Keratinocyte (primary cell): Measurements from ENCODE around the gene ANKRD39. TPM values are rescaled to one million over a fixed set of nuclear protein-coding genes. Genes with fewer than 3 reads are reported as not detected.

Experiments used
- DNase-seq: peaks from one replicate; pipeline ENCODE4 v3.0.0-alpha.2; 2011; ENCODE audit warnings: low read depth, missing footprints, low spot score
- FAIRE-seq: peaks from 2 replicates; lab custom pipeline; 2011; peaks lifted over from hg19 to GRCh38; lab: Jason Lieb, UNC
- H2AFZ ChIP-seq: 2 replicates; pipeline ENCODE4 v1.6.0; 2012; ENCODE audit warnings: low read length, control low read depth, inconsistent platforms; ENCODE audit not compliant: control insufficient read depth
- H3K27ac ChIP-seq: 2 replicates; pipeline ENCODE4 v1.5.1; 2011; ENCODE audit warnings: low read length; ENCODE audit not compliant: control insufficient read depth, insufficient read depth
- H3K27me3 ChIP-seq: 3 replicates; pipeline ENCODE4 v1.6.0; 2011; ENCODE audit warnings: low read length; ENCODE audit not compliant: control insufficient read depth, insufficient read depth; ENCODE audit errors: extremely low read depth
- H3K36me3 ChIP-seq, 2 experiments: 2 replicates in 1 of 2; 3 replicates in 1 of 2; pipeline ENCODE4 v1.5.1; 2011; ENCODE audit warnings: low read length in 2 of 2, mild to moderate bottlenecking in 1 of 2; ENCODE audit not compliant: control insufficient read depth in 2 of 2, insufficient read depth in 2 of 2; ENCODE audit errors: extremely low read depth in 1 of 2
- H3K4me1 ChIP-seq: 3 replicates; pipeline ENCODE4 v1.5.1; 2011; ENCODE audit warnings: low read length; ENCODE audit not compliant: control insufficient read depth, insufficient read depth; ENCODE audit errors: extremely low read depth
- H3K4me2 ChIP-seq: 3 replicates; pipeline ENCODE4 v1.6.0; 2011; ENCODE audit warnings: low read depth, low read length; ENCODE audit not compliant: control insufficient read depth, insufficient read depth; ENCODE audit errors: extremely low read depth
- H3K4me3 ChIP-seq, 3 experiments: fragments of 200-600 bp in 1 of 3; sonication (generic) in 1 of 3; 2 replicates in 2 of 3; 3 replicates in 1 of 3; pipeline ENCODE4 v1.5.1; 2011 to 2016; ENCODE audit warnings: low read length in 3 of 3, mild to moderate bottlenecking in 3 of 3, control low read depth in 2 of 3, inconsistent platforms in 1 of 3, low read depth in 1 of 3, mixed read lengths in 1 of 3, mixed run types in 1 of 3, moderate library complexity in 1 of 3; ENCODE audit not compliant: control insufficient read depth in 2 of 3, insufficient read depth in 2 of 3; ENCODE audit errors: extremely low read depth in 1 of 3
- H3K79me2 ChIP-seq: 2 replicates; pipeline ENCODE4 v1.6.0; 2012; ENCODE audit warnings: low read length; ENCODE audit not compliant: control insufficient read depth, insufficient read depth
- H3K9ac ChIP-seq: 3 replicates; pipeline ENCODE4 v1.6.0; 2011; ENCODE audit warnings: low read length; ENCODE audit not compliant: control insufficient read depth, insufficient read depth; ENCODE audit errors: extremely low read depth
- H3K9me1 ChIP-seq: 3 replicates; pipeline ENCODE4 v1.6.0; 2011; ENCODE audit warnings: low read length; ENCODE audit not compliant: control insufficient read depth, insufficient read depth; ENCODE audit errors: extremely low read depth
- H3K9me3 ChIP-seq: 2 replicates; pipeline ENCODE4 v1.5.1; 2012; ENCODE audit warnings: low read depth, low read length; ENCODE audit not compliant: control insufficient read depth
- H4K20me1 ChIP-seq: 3 replicates; pipeline ENCODE4 v1.6.0; 2011; ENCODE audit warnings: low read length; ENCODE audit not compliant: control insufficient read depth, insufficient read depth; ENCODE audit errors: extremely low read depth
- EZH2 ChIP-seq: IDR thresholded peaks from one replicate; pipeline ENCODE4 v1.6.1; 2012; ENCODE audit warnings: inconsistent platforms, mild to moderate bottlenecking, low read length, moderate library complexity
- dilution Hi-C: fragments of 300-500 bp; cut with MboI; formaldehyde crosslinking; loops from one replicate; pipeline ENCODE4 v1.7.0; 2020; ENCODE audit warnings: low sequenced_read_pairs; ENCODE audit not compliant: extremely low pct_ligation_motif_present
- polyA plus RNA-seq, 5 experiments: library from polyadenylated mRNA; depleted of rRNA in 3 of 5; stranded (reverse) in 3 of 5; stranded (forward) in 1 of 5; unstranded in 1 of 5; fragments of >200 nt; gene quantifications; 1 replicate in 1 of 5; 2 replicates in 3 of 5; 3 replicates in 1 of 5; pipeline versions ENCODE4 v1.2.1 to v1.2.3, GENCODE V29; 2011 to 2012; ENCODE audit warnings: missing spikeins in 2 of 5, low read depth in 1 of 5, low replicate concordance in 1 of 5
- TF ChIP-seq, protein P1 (sequence below), 3 experiments: IDR thresholded peaks in 1 of 3; conservative IDR thresholded peaks in 1 of 3; optimal IDR thresholded peaks in 1 of 3; 2 replicates in 2 of 3; 3 replicates in 1 of 3; pipeline versions ENCODE3 to v1.5.1; 2011; ENCODE audit warnings: low read length in 3 of 3, mild to moderate bottlenecking in 3 of 3, moderate library complexity in 2 of 3, control low read depth in 1 of 3, inconsistent platforms in 1 of 3; ENCODE audit not compliant: insufficient read depth in 2 of 3; ENCODE audit errors: extremely low read depth in 1 of 3

Gene ANKRD39
- polyA plus RNA-seq, 1 donor (not counting 4 experiments of a cell fraction or from before 2014, with no cell fraction given) = 7.2 TPM

DNA sequence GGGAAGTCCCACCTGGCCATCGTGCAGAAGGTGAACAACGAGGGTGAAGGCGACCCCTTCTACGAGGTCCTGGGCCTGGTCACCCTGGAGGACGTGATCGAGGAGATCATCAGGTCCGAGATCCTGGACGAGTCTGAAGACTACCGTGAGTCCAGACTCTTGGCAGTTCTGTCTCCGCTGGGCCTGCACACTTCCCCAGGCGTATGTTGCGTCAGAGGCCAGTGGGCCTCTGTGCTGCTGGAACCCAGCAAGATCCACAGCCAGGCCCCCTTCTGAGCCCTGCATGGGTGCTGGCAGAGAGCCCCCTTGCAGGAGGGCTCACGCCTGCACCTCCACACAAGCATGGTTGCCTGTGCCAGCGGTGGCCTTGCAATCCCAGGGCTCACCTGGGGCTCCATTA, 32.8 kb downstream of the ANKRD39 start:
- Histone ChIP-seq H3K4me2 (no peak overlapping the region), H4K20me1 (no peaks in the 10 kb centered on the region), H3K27ac (no peak overlapping the region), H3K9me3 (no peaks in the 10 kb centered on the region), H3K79me2 (no peaks in the 10 kb centered on the region), H3K36me3 (peaks cover 6 to 9% of the 10 kb centered on the region in 2 experiments), H3K4me1 (no peaks in the 10 kb centered on the region), H3K4me3 (no peak overlapping the region), H3K9me1 (no peaks in the 10 kb centered on the region), H2AFZ (no peak overlapping the region), H3K9ac (no peak overlapping the region), H3K27me3 (no peaks in the 10 kb centered on the region)
- FAIRE-seq (no peak), DNase-seq (no peak)
- no peak for TF ChIP-seq EZH2
- dilution Hi-C loops = no loop called here

GRCh38 chr2:96824079-96824870, 33.5 kb downstream of the ANKRD39 start:
- no peak for DNase-seq
- no peak overlapping the region for H3K4me3 ChIP-seq
- no peaks in the 10 kb centered on the region for H3K79me2 ChIP-seq
- no peak overlapping the region for H2AFZ ChIP-seq
- H3K27ac ChIP-seq = no peak overlapping the region
- dilution Hi-C loops = no loop called here
- H3K36me3 ChIP-seq = peaks cover 6 to 9% of the 10 kb centered on the region in 2 experiments
- H3K4me1 ChIP-seq = no peaks in the 10 kb centered on the region
- no peaks in the 10 kb centered on the region for H4K20me1 ChIP-seq
- no peak overlapping the region for H3K4me2 ChIP-seq
- TF ChIP-seq, protein P1, sequence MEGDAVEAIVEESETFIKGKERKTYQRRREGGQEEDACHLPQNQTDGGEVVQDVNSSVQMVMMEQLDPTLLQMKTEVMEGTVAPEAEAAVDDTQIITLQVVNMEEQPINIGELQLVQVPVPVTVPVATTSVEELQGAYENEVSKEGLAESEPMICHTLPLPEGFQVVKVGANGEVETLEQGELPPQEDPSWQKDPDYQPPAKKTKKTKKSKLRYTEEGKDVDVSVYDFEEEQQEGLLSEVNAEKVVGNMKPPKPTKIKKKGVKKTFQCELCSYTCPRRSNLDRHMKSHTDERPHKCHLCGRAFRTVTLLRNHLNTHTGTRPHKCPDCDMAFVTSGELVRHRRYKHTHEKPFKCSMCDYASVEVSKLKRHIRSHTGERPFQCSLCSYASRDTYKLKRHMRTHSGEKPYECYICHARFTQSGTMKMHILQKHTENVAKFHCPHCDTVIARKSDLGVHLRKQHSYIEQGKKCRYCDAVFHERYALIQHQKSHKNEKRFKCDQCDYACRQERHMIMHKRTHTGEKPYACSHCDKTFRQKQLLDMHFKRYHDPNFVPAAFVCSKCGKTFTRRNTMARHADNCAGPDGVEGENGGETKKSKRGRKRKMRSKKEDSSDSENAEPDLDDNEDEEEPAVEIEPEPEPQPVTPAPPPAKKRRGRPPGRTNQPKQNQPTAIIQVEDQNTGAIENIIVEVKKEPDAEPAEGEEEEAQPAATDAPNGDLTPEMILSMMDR (optimal IDR thresholded peaks at IDR 0.05 in 1 of 3, IDR thresholded peaks at IDR 0.05 in 1 of 3, conservative IDR thresholded peaks at IDR 0.05 in 1 of 3; ENCODE audit: extremely low read depth in 1 of 3, insufficient read depth in 2 of 3, low read length in 3 of 3) = no peak
- TF ChIP-seq EZH2 = no peak
- no peaks in the 10 kb centered on the region for H3K9me3 ChIP-seq
- H3K9ac ChIP-seq = no peak overlapping the region
- FAIRE-seq = no peak
- no peaks in the 10 kb centered on the region for H3K27me3 ChIP-seq
- H3K9me1 ChIP-seq = no peaks in the 10 kb centered on the region
